Activated CD8-positive, alpha-beta memory T cell treated with anti-CD3 and anti-CD28 coated beads for 1 hour (primary cell): ENCODE measurements around the gene PDZD2.

Experiments
- DNase-seq, 2 donors: peaks; one replicate each; pipeline ENCODE4 v3.0.0-alpha.2; 2020; ENCODE audit warnings: low read depth in 1 of 2; ENCODE audit errors: extremely low read depth in 1 of 2

PDZD2 gene

GRCh38 chr5:31859096-31859495, 220.2 kb downstream of the PDZD2 start:
- no peak for DNase-seq

GRCh38 chr5:31860278-31860677, 221.3 kb downstream of the PDZD2 start:
- DNase-seq: no peak

GRCh38 chr5:31860726-31861433, 221.9 kb downstream of the PDZD2 start:
- no peak for DNase-seq

- DNase-seq: no peak
Observed at GRCh38 chr5:31861601-31862000, 222.7 kb downstream of the PDZD2 start.

GRCh38 chr5:31863991-31864411, 225.1 kb downstream of the PDZD2 start:
- no peak for DNase-seq

GRCh38 chr5:31866166-31866565, 227.2 kb downstream of the PDZD2 start:
- no peak for DNase-seq

- DNase-seq: no peak
Observed at GRCh38 chr5:31867219-31867618, 228.3 kb downstream of the PDZD2 start.

GRCh38 chr5:31880449-31880848, 241.5 kb downstream of the PDZD2 start:
- no peak for DNase-seq

GRCh38 chr5:31884896-31885295, 246.0 kb downstream of the PDZD2 start:
- DNase-seq: no peak

- no peak for DNase-seq
Observed at GRCh38 chr5:31886206-31886605, 247.3 kb downstream of the PDZD2 start.

GRCh38 chr5:31887556-31887955, 248.6 kb downstream of the PDZD2 start:
- DNase-seq: no peak

- DNase-seq: no peak
Observed at GRCh38 chr5:31888564-31888963, 249.6 kb downstream of the PDZD2 start.

- DNase-seq: no peak
Observed at GRCh38 chr5:31889001-31889561, 250.2 kb downstream of the PDZD2 start.

- no peak for DNase-seq
Observed at GRCh38 chr5:31890046-31890445, 251.1 kb downstream of the PDZD2 start.

GRCh38 chr5:31894141-31894540, 255.2 kb downstream of the PDZD2 start:
- no peak for DNase-seq

GRCh38 chr5:31895199-31895820, 256.4 kb downstream of the PDZD2 start:
- DNase-seq: no peak

GRCh38 chr5:31898036-31898632, 259.2 kb downstream of the PDZD2 start:
- DNase-seq: no peak

- DNase-seq: no peak
Observed at GRCh38 chr5:31900296-31900865, 261.4 kb downstream of the PDZD2 start.

GRCh38 chr5:31901807-31902530, 263.0 kb downstream of the PDZD2 start:
- no peak for DNase-seq

GRCh38 chr5:31908396-31908795, 269.5 kb downstream of the PDZD2 start:
- no peak for DNase-seq

- DNase-seq: no peak
Observed at GRCh38 chr5:31909073-31909472, 270.1 kb downstream of the PDZD2 start.
